Posterior cingulate gyrus (tissue), 11 donors: ENCODE data around the gene TIMM50.
"Not testable (repeated sequence)": the region's sequence is repeated elsewhere in the genome, so short reads cannot be mapped to it uniquely, and the experiment has no call there.

Experiments
- DNase-seq, 10 donors: peaks; one replicate each; pipeline versions ENCODE4 v3.0.0 to v3.0.0-alpha.2; 2020 to 2021; ENCODE audit warnings: mixed read lengths in 3 of 10
- intact Hi-C: fragments of 100-400 bp; cut with DNase I; formaldehyde crosslinking; loops from one replicate; pipeline ENCODE4 v1.15.1; 2023

The TIMM50 gene

GRCh38 chr19:39467941-39468340, 12.7 kb upstream of the TIMM50 start:
- intact Hi-C loops, result no loop called here
- peak in 2 of 10 donors; percentile 21 to 75 for DNase-seq

GRCh38 chr19:39469036-39469435, 11.6 kb upstream of the TIMM50 start:
- intact Hi-C loops, result no loop called here

GRCh38 chr19:39469567-39469966, 11.1 kb upstream of the TIMM50 start:
- intact Hi-C loops, result no loop called here
- no peak for DNase-seq

More at GRCh38 chr19:39469036-39469435, 11.6 kb upstream of the TIMM50 start:
- DNase-seq, result peak in 2 of 10 donors; percentile 24 to 44

GRCh38 chr19:39470724-39471339, 9.8 kb upstream of the TIMM50 start:
- intact Hi-C loops, result no loop called here
- peak in 1 of 10 donors; percentile 21 for DNase-seq

- intact Hi-C loops, result no loop called here
- DNase-seq, result no peak
These were observed 8.7 kb upstream of the TIMM50 start for GRCh38 chr19:39471756-39472536.

GRCh38 chr19:39472746-39473442, 7.7 kb upstream of the TIMM50 start:
- intact Hi-C loops, result no loop called here
- no peak for DNase-seq

GRCh38 chr19:39473443-39473960, 7.1 kb upstream of the TIMM50 start:
- DNase-seq, result no peak
- intact Hi-C loops, result no loop called here

- intact Hi-C loops, result no loop called here
- peak in 9 of 10 donors; percentile 18 to 94 (median 63) for DNase-seq
These were observed 6.5 kb upstream of the TIMM50 start for GRCh38 chr19:39474139-39474620.

- no peak for DNase-seq
- intact Hi-C loops, result no loop called here
These were observed 4.9 kb upstream of the TIMM50 start for GRCh38 chr19:39475748-39476147.

GRCh38 chr19:39479319-39479801, 1.3 kb upstream of the TIMM50 start:
- intact Hi-C loops, DNase-seq: not testable (repeated sequence)

GRCh38 chr19:39479916-39480315, 722 bp upstream of the TIMM50 start:
- DNase-seq, result no peak
- intact Hi-C loops, result loop anchor here (2.0 to 5.0 kb wide), 2 partner anchors 33 to 53 kb away; partner anchors contain the start of genes EID2B and SUPT5H

- intact Hi-C loops, result loop anchor here (2.0 to 5.0 kb wide), 2 partner anchors 34 to 52 kb away; partner anchors contain the start of genes EID2B and SUPT5H
- DNase-seq, result no peak
These were observed 549 bp downstream of the TIMM50 start for GRCh38 chr19:39481229-39481545.

- intact Hi-C loops, result loop anchor here (2.0 to 5.0 kb wide), 2 partner anchors 34 to 51 kb away; partner anchors contain the start of genes EID2B and SUPT5H
- DNase-seq, result no peak
These were observed 1.0 kb downstream of the TIMM50 start for GRCh38 chr19:39481676-39482075.

- no peak for DNase-seq
- intact Hi-C loops, result loop anchor here (5.0 kb wide), 1 partner anchor 36 kb away; the partner anchor contains the start of gene SUPT5H
These were observed 2.5 kb downstream of the TIMM50 start for GRCh38 chr19:39483141-39483540.

- no peak for DNase-seq
- intact Hi-C loops, result no loop called here
These were observed 9.1 kb downstream of the TIMM50 start for GRCh38 chr19:39489756-39490155.

- intact Hi-C loops, result no loop called here
- DNase-seq, result no peak
These were observed 11.6 kb downstream of the TIMM50 start for GRCh38 chr19:39492225-39492624.

GRCh38 chr19:39492788-39493187, 12.2 kb downstream of the TIMM50 start:
- intact Hi-C loops, result no loop called here

GRCh38 chr19:39494661-39495060, 14.0 kb downstream of the TIMM50 start:
- DNase-seq, result no peak
- intact Hi-C loops, result no loop called here

More at GRCh38 chr19:39492788-39493187, 12.2 kb downstream of the TIMM50 start:
- DNase-seq, result no peak

- no peak for DNase-seq
- intact Hi-C loops, result no loop called here
These were observed 15.4 kb downstream of the TIMM50 start for GRCh38 chr19:39496063-39496462.

GRCh38 chr19:39497701-39497995, 17.0 kb downstream of the TIMM50 start:
- intact Hi-C loops, result no loop called here
- no peak for DNase-seq
